SU-DHL-6 (cell line): ENCODE data around the gene SPIB.

Source experiments
- EZH2phosphoT487 ChIP-seq: fragments of 200-600 bp; sonication (generic), shearing (Covaris generic); conservative IDR thresholded peaks from 2 replicates; pipeline ENCODE4 v1.6.1; 2018; ENCODE audit warnings: mild to moderate bottlenecking, antibody characterized with exemption, low read length, moderate library complexity, mixed read lengths
- TF ChIP-seq, protein P1 (sequence below): fragments of 200-600 bp; sonication (generic); IDR thresholded peaks from one replicate; pipeline ENCODE4 v1.5.1; 2017; ENCODE audit warnings: antibody characterized with exemption, mild to moderate bottlenecking, low read length, moderate library complexity; ENCODE audit not compliant: insufficient read depth, poor library complexity, severe bottlenecking

- TF ChIP-seq, protein P1, sequence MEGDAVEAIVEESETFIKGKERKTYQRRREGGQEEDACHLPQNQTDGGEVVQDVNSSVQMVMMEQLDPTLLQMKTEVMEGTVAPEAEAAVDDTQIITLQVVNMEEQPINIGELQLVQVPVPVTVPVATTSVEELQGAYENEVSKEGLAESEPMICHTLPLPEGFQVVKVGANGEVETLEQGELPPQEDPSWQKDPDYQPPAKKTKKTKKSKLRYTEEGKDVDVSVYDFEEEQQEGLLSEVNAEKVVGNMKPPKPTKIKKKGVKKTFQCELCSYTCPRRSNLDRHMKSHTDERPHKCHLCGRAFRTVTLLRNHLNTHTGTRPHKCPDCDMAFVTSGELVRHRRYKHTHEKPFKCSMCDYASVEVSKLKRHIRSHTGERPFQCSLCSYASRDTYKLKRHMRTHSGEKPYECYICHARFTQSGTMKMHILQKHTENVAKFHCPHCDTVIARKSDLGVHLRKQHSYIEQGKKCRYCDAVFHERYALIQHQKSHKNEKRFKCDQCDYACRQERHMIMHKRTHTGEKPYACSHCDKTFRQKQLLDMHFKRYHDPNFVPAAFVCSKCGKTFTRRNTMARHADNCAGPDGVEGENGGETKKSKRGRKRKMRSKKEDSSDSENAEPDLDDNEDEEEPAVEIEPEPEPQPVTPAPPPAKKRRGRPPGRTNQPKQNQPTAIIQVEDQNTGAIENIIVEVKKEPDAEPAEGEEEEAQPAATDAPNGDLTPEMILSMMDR = no peak
- no peak for TF ChIP-seq EZH2phosphoT487
These were observed 39.9 kb upstream of the SPIB start for GRCh38 chr19:50378863-50379236.
